ENCODE results near the gene SDK2.

The SDK2 gene

DNA sequence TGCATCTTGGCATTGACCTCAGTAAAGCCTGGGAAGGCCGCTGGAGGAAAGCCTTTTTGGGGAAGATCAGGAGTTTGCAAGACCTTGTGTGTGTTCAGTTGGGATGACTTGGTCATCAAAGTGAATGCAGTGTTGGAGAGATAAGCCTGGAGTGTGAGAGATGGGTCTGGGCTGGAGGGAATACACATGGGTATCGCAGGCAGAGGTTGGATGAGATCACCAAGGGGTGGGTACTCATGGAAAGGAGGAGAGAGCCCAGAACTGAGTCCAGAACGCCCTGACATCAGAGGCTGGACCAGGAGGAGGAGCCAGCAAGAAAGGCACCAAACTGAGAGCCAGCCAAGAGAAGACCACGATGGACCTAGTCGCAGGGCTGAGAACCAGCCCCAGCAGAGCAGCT is 35.2 kb downstream of the SDK2 start:
- no peak for FAIRE-seq

DNA sequence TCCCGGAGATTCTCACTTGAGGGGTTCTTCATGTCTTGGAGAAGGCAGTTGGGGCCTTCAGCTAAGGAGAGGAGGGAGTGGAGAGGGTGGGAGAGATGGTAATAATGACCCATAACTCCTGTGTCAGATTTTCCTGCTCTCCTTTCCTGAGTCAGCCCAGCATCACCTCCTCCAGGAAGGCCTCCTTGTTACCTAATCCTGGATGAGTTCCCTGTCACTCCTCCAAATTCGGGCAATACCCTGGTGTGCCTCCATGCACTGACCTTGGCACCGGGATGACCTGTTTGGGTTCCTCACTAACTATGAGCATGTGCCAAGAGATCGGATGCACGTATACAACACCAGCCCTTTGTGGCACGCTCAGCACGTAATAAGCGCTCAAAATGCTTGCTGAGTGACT is 38.8 kb downstream of the SDK2 start:
- FAIRE-seq: no peak

DNA sequence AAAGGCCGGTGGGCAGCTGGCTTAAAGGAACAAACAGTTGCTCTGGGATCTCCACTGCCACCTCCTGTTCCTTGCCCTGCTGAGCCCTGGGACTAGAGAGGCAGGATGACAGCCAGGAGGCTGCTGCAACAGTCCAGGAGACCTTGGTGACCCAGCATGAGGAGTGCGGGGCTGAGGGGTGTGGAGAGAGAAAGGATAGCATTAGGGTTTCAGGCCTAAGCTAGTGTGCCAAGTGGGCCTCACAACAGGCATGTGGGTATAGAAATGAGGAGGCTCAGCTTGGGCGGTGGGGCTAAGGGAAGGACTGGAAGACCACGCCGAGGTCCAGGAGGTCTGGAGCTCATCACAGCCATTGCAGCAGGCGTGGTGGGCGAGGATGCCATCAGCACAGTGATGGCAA is 39.8 kb downstream of the SDK2 start:
- FAIRE-seq: no peak

DNA sequence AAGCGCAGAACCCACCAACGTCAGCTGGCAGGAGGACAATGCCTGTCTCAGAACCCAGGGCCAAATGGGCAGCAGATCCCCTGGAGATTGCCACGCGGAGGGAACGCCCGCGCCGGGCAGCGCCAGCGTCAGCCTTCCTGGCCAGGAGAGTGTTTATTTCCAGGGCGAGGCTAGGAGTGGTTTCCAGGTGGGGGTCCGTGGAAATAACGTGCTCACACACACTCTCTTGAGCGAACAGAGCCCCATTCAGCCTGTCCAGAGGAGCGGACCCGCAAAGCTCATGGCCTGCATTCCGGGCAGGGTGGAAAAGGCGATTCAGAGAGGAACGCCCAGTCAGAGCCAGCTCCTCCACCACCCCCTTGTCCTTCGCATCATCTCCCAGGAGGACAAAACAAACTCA is 40.3 kb downstream of the SDK2 start:
- FAIRE-seq: no peak

DNA sequence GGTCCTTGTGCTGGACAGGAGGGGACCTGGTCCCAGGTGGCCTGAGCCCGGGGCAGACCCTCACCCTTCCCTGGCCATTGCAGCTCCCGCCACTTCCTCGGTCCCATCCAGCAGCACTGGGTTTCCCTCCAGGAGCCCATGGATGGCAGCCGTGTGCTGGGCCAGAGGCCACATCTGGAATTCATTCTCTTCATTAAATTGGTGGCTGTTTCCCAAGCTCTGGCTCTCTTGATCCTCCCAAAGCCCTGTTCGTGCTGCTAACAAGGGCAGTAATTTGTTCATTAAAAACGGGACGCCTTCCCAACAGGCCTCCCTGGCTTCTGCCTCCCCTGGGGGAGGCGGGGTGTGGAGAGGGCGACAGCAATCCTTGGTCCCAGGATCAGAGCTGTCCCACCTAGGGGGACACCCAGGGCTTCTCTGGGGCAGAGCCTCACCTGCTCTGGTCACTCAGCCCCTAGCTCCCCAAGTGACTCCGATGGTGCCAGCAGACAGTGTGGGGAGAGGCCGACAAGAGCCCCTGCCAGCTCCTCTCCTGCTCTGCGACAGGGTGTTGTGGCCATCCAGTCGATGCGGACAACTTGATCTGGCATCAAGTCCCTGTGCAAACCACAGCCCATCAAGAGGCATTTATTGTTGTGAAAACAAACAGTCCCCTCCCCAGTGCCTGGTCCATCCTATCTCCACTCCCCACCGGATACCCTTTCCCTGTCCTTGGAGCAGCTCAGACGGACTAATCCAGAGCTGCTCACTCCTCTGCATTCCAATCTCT is 44.0 kb downstream of the SDK2 start:
- FAIRE-seq: no peak

DNA sequence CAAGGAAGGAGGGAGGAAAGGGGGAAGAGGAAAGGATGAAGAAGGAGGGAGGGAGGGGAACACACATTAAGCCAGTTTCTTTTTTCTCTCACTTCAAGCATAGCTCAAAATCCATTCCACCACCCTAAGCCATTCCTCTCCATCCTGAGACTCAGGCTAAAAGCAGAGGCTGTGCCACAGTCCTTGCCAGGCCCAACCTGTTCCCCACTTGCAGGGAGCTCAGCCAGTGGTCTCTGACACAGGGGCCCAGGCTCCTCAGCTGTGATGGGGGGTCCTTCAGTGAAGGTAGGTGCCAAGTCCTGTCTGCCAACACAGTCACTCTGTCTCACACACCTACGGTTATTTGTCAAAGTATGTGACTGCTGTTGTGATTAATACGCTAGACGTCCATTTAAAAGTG is 44.6 kb downstream of the SDK2 start:
- no peak for FAIRE-seq

DNA sequence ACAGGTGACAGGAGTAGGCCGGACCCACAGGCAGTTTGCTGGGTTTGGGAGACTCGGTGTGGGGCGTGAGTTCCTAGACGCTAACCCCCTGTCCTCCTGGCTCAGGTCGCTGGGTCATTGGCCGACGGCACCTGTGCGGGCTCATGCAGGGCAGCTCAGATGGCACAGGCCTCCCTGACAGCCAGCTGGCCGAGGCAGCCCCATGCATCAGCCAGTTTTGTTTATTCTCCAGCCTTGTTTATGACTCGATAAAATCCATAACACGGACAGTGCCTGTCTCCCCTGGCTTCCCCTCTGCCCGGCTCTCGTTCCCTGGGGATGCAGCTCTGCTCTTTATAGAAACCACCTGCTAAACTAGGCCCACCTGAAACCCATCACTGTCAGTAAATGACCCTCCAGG is 46.0 kb downstream of the SDK2 start:
- no peak for FAIRE-seq

DNA sequence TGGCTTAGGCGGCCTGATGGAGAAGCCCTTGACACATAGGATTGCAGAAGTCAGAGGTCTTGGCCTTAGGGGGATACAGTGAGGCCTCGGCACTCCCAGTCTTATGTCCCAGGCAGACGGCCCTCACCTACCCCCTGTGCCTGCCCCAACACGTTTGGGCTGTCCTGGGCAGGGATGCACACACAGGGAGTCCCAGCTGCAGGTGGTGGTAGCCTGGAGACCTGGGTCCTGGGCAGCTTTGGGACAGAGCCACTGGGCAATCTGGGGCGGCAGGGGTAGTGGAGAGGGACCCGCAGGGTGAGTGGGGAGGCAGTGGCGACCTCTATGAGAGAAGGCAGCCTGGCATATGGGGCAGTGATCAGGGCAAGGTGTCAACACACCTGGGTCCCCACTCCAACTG is 48.3 kb downstream of the SDK2 start:
- no peak for FAIRE-seq

DNA sequence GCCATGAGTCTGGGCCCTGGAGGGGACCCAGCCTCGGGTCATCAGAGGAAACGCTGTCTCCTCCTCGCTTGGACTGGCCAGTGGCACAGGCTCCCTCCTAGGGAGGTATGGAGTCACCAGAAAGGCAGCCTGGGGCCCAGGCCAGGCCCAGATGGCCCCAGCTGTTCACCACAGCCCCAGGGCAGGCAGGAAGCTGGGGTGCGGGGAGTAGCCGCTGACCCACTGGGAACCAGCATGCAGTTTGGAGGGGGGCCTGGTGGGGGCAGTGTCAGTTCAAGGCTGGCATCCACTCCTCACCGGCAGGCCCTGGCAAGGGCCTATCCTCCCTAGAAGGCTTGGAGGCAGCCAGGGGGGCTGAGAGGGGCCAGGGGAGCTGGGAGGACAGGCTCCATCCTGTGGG is 48.8 kb downstream of the SDK2 start:
- FAIRE-seq: no peak

DNA sequence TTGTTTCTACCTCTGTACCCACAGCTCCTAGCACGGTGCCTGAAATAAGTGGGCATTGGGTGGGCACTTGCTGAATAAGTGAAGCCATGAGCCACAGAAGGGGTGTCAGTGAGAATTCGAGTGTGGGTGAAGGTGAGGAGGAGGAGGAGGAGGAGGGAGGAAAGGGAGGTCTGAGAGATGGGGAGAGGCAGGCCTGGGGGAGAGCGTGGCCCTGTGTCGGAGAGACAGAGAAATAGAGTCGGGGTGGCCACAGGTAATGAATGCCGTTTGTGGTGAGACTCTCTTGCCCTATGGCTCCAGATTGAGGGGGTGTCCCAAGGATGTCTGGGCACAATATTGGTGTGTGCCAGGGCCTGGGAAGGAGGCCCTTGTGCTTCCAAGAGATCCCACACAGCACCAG is 49.2 kb downstream of the SDK2 start:
- FAIRE-seq: no peak

DNA sequence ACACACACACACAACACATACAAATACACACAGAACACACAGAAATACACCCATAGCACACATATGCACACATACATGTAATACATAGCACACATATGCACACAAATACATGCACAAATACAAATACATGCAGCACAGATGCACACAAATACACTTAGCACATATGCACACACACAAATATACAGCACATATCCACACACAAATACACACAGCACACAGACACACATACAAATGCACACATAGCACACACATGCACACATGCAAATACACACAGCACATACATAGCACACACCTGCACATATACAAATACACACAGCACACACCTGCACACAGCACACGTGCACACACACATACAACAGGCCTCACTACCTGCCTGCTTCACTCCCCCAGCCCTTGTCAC is 49.6 kb downstream of the SDK2 start:
- no peak for FAIRE-seq

DNA sequence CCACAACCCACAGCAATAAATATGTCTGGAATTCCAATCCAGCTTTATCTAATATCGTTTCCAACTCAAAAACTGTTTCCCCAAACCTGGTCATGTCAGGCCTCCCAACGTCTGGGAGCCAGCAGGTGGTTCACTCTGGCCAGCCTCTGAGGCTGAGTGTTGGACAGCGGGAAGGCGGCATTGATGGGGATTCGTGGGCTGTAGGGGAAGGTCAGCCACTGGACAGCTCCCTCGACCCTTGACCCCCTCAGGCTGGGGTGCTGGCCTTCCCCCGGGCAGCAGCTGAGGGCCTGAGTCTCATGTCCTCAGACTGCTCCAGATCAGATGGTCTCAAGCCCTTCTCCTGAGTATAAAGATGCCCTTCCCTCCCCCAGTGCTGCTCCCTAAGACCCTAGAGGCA is 50.2 kb downstream of the SDK2 start:
- no peak for FAIRE-seq

DNA sequence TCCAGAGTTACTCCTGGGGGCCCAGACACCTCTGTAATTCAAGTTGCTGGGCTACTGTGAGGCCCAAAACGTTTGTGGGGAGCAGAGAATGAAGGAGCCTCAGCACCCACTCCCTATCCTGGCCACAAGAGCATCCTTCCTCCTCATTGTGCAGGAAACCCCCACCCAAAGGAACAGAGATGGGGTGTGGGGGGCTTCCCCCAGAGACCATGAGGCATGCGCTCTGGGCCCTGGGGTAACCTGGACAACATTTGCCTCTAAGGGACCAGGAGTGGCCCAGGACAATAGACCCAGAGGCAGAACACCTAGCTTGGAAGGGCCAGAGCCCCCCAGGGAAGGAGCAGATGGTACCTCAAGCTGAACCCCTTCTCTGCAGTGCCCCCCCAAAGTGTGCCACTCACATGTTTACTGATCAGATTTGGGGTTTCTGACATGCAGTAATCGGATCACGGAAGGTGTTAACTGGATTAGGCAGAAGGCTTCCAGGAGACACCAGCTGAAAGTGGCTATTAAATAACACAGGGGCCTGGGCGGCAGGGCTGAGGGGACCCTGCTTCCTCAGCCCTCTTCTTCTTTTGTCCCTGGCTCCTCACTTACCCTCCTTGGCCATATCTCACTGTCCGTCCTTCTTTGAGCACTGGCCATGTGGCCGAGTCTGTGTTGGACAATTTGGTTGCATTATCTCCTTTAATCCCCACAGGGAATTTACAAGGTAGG is 50.8 kb downstream of the SDK2 start:
- no peak for FAIRE-seq

DNA sequence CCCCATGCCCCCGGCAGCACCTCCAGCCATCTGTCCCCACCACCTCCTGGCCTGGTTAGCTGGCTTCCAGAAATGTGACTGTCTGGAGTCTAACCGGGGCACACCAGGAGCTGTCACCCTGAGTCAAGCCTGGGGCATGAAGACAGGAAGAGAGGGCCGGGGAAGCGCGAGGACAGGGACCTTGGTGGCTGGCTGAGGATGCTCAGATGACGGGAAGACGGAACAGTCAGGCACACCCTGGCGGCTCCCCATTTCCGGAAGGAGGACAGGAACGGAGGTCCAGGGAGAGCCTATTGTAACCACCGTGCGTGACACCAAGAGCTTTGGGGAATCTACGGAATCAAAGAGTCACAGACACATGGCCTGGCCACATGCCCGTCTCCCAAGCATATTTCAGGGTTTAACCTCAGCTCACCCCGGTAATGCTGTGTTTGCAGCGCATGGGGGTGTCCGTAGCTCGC is 51.7 kb downstream of the SDK2 start:
- FAIRE-seq: no peak

DNA sequence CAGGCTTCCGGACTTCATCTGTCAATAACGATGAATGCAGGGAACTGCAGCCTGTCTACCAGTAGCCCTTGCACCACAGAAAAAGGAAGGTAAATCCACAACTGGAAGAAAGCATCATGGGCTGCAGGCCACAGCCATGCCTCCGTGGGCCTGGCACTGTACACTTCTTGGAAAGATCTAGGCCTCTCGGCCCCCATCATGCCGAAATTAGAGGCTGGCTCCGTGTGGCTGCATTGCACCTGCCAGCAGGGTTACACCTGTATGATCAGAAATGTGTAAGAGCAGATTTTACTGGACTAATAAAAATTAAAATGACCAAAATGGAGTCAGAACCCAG is 52.2 kb downstream of the SDK2 start:
- FAIRE-seq: no peak

DNA sequence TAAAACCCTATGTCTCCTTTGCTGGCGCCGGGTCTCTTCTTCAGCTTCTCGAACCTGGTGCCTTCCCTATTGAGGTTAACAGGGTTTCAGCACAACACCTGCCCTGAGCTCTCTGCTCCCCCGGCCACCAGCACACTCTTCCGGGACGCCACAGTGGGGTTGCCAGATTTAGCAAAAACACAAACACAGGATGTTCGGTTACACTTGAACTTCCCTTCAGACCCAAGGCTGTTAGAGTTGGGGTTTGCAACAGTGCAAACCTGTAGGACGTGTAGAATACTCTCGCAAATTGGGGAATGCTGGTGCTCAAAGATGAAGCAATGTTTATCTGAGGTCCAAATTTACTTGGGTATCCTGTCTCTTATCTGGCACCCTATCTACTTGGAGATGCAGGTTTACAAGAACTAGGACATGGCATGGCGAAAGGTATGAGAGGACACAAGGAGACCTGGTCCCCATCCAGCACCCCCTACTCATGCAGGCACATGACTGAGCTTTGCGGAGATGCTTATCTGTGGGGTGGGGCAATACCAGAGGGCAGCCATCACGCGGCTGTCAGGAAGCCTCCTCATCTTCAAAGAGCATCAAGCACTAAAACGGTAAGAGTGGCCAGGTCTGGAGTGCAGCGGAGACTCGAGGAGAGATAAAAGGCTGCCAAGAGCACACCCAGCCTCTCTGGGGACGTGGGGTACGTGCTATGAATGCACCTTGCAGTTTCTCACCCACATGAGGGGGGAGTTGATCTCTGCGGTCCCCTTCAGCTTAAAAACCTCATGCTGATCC is 52.8 kb downstream of the SDK2 start:
- FAIRE-seq: no peak

DNA sequence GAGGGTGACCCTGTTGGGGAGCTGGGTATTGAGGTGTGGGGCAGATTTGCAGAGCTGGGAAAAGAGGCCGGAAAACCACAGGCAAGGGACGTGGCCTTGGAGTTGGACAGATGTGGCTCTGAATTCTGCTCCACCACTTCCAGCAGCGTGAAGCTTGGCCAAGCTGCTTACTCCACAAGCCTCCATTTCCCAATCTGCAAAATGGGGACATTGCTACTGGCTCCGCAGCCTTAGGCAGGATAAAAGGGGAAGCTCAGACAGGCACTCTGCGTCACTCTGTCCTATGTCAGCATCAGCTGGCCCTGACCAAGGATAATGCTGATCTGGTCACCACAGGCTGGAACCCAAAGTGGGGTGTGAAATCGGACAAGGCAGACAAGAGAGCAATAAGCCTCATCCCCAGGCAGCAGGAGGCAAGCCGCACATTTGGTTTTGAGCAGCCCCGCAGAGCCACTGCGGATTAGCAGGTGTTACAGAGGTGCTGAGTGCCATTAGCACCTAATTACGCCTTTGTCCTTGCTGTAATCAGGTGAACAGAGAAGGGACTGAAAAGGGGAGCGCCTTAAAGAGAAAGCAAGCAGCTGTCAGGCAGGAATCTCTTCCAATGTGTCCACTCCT is 54.8 kb downstream of the SDK2 start:
- no peak for FAIRE-seq

DNA sequence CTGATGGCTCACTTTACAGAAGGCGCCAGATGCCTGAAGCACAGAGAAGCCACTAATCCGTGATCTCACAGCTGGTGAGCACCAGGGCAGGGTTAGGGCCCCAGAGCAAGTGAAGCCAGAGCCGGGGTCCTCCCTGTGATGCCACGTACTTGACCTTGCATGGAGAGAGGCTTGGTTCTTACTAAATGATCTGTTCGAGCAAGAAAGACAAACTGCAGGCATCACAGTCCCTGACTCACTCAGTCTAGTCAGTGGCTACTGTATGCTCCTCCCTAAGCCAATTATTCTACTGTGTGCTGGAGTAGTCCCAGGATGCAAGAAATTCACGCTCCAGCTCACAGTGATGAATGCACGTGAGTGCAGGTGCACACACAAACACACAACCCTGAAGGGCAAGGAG is 55.4 kb downstream of the SDK2 start:
- no peak for FAIRE-seq

DNA sequence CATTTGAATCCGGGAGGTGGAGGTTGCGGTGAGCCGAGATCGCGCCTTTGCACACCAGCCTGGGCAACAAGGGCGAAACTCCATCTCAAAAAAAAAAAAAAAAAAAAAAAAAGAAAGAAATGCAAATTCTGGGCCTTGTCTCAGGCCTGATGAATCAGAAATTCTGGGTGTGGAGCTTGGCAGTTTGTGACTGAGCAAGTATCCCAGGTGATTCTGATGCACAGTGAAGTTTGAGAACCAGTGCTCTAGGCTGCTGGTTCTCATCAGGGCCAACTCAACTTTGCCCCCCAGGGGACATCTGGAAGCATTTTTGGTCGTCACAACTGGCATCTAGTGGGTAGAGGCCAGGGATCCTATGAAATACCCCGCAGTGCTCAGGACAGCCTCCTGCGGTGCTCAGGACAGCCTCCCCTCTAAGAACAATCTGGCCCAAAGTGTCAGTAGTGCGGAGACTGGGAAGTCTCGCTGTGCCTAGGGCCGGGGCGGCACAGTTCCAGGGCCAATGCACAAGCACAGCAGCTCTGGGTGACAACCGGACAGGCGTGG is 55.9 kb downstream of the SDK2 start:
- FAIRE-seq: no peak

DNA sequence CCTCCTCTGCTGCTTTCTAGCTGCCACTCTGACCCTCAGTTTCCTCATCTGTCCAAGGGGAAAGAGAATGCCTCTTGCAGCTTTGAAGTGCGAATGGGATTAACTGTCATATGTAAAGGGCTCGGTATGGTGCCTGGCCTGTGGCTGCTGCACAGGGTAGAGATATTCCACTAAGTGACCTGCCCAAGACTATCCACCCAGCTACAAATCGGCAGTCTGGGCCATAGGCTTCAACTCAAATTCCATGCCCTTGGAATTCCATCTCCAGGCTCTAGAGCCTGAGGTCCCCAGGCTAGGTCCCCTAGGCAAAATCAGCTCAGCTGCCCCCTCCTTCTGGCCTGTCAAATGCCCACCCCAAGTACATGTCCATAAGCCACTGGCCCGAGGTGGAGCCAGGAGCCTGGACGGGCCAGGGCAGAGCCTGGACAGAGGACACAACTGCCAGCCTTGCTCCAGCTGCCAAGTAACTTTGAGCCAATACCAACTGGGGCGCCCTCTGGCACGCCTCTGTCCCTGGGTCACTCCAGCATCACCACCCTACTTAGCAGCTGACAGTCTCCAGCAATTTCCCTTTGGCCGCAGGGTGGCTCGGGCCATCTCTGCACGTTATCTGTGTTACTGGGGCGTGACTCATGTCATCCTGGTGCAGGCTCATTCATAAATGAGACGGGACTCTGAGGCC is 57.2 kb downstream of the SDK2 start:
- no peak for FAIRE-seq

DNA sequence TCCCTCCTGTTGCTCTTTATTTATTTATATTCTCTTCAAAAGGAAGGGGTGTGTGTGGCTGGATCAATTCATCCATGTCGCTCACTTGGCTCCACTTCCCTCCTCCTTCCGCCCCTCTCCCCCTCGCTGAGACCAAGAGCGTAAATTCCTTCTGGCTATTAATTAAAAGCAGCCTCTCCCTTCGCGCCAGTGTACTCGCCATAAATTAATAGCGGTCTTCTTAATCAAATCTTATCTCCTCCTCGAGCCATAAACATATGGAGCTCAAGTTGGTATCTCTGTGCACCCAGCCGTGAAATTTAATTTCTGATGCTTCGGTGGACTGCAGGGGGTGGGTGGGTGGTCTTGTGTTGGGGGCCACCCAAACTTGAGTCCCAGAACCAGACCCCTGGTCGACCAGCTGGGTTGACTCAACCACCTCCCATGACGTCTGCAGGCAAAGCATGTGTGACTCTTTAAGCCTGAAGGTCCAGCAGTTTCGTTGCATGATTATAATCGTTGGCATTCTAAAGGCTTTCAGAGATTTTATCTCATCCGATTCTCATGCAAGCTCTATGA is 57.9 kb downstream of the SDK2 start:
- FAIRE-seq: no peak

DNA sequence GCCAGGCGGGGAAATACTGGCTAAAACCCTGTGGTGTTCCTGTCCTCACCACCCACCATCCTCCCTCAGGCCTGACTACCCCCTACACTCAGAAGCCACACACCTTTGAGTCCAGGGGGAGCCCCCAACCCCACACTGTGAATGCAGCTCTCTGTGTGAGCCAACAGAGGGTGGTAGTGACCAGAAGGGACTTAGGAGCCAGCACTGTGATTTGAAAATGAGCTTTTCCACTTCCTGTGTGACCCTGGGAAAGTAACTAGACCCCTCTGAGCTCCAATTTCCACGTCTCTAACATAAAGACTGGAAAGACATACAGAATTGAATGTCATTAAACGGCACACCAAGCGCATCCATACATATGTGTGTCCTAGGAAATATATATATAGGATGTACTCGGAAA is 58.7 kb downstream of the SDK2 start:
- no peak for FAIRE-seq
